ENCODE results near the gene SCGB1C2.

The SCGB1C2 gene

DNA sequence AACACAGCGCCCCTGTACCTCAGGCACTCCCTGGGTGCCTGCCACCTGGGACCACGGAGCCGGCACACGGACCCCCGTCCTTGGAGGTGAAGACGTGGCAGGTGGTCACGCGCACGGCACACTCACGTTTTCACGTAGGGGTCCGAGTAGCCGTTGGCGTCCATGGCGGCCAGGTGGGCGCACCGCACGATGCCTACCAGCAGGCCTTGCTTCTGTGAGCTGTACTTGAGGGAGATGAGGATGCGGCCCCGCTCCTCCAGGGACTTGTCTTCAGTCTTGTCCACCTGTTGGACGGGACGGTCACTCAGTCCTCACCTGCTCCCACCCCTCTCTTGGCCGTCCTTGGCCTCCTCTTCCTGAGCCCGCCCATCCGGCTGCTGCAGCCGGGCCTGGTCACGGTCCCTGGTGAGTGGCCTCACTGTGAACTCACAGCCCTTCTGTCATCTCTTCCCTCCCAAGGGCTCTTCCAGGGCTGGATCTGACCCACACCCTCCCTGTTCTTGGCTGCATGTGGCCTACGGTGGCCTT is 18.8 kb downstream of the SCGB1C2 start:
- CTCF ChIA-PET = interaction anchor here (0.8 to 1.5 kb wide), 2 partner anchors 14 to 230 kb away, joined by 3 to 4 read pairs; a partner anchor contains a TSS

DNA sequence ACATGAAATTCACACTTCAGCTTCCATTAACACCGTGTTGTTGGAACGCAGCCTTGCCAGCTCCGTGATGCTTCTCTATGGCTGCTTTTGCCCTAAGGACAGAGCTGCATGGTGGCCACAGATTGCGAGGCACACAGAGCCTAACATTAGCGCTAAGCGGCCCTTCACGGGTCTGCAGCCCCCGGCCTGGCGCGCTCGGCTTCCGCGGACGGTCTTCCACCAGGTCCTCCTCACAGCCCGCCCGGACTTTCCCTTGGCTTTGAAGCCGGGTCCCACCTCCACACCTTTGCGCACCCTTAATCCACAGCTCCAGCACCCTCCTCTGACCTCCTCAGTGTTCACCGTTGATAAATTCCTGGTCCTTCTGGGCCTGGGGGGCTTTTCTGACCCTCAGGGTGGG is 19.6 kb downstream of the SCGB1C2 start:
- POLR2A ChIA-PET = no interaction called here
- no peak overlapping the region for H3K4me3 ChIP-seq (ENCODE audit: low read depth, low read length)
- TF ChIP-seq, protein P1, sequence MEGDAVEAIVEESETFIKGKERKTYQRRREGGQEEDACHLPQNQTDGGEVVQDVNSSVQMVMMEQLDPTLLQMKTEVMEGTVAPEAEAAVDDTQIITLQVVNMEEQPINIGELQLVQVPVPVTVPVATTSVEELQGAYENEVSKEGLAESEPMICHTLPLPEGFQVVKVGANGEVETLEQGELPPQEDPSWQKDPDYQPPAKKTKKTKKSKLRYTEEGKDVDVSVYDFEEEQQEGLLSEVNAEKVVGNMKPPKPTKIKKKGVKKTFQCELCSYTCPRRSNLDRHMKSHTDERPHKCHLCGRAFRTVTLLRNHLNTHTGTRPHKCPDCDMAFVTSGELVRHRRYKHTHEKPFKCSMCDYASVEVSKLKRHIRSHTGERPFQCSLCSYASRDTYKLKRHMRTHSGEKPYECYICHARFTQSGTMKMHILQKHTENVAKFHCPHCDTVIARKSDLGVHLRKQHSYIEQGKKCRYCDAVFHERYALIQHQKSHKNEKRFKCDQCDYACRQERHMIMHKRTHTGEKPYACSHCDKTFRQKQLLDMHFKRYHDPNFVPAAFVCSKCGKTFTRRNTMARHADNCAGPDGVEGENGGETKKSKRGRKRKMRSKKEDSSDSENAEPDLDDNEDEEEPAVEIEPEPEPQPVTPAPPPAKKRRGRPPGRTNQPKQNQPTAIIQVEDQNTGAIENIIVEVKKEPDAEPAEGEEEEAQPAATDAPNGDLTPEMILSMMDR (IDR thresholded peaks at IDR 0.05; ENCODE audit: insufficient read depth, low read length, missing control alignments) = no peak
- CTCF ChIA-PET = interaction anchor here (1.5 kb wide), 1 partner anchor 15 kb away, joined by 4 read pairs; a partner anchor contains a TSS
- DNase-seq (ENCODE audit: low read depth, low spot score) = no peak

More for the DNA sequence above, 18.8 kb downstream of the SCGB1C2 start:
- POLR2A ChIA-PET = no interaction called here
- TF ChIP-seq, protein P1 (IDR thresholded peaks at IDR 0.05; ENCODE audit: insufficient read depth, low read length, missing control alignments) = no peak
- no peak overlapping the region for H3K4me3 ChIP-seq (ENCODE audit: low read depth, low read length)
- DNase-seq (ENCODE audit: low read depth, low spot score) = no peak

DNA sequence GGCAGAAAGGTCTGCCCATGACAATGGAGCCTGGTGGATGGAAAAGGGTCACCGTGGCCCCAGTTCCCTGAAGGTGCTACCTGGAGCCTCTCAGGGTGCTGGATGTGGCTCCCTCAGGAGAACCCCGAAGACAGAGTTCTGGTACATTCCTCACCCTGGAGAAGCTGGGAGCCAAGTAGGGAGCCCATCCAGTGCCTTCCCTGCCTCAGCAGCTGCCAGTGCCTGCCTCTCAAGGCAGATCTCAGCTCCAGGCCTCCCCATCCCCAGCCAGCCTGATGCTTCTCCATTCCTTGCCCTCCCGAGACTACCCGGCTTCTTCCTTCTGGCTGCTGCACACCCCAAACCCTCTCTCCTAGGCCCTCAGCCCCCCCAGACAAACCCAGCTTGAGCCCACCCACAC is 20.5 kb downstream of the SCGB1C2 start:
- POLR2A ChIA-PET = no interaction called here
- TF ChIP-seq, protein P1 (IDR thresholded peaks at IDR 0.05; ENCODE audit: insufficient read depth, low read length, missing control alignments) = no peak
- no peak for DNase-seq (ENCODE audit: low read depth, low spot score)
- CTCF ChIA-PET = interaction anchor here (1.2 to 1.7 kb wide), 2 partner anchors 228 to 542 kb away, joined by 3 to 4 read pairs; no protein-coding TSS in a partner anchor
- no peak overlapping the region for H3K4me3 ChIP-seq (ENCODE audit: low read depth, low read length)

DNA sequence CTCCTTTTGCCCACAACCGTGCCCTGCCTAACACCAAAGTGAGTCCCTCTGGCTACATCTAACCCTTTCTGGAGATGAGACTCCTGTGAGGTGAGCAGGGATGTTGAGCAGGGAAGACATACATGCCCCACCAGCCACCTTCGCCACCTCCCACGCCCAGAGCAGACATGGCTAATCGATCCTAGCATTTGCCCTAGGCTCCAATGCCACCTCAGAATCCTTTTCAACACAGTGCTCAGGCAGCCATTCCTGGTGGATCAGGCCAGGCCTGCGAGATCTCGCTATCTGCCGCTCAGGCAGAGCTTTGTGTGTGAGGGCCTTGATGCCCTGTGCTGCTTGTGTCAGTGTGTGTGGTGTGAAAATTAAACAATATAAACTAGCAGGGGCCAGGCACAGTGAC is 21.0 kb downstream of the SCGB1C2 start:
- POLR2A ChIA-PET = no interaction called here
- DNase-seq (ENCODE audit: low read depth, low spot score) = no peak
- TF ChIP-seq, protein P1 (IDR thresholded peaks at IDR 0.05; ENCODE audit: insufficient read depth, low read length, missing control alignments) = no peak
- CTCF ChIA-PET = interaction anchor here (1.2 to 1.7 kb wide), 2 partner anchors 228 to 542 kb away, joined by 3 to 4 read pairs; no protein-coding TSS in a partner anchor
- no peak overlapping the region for H3K4me3 ChIP-seq (ENCODE audit: low read depth, low read length)

DNA sequence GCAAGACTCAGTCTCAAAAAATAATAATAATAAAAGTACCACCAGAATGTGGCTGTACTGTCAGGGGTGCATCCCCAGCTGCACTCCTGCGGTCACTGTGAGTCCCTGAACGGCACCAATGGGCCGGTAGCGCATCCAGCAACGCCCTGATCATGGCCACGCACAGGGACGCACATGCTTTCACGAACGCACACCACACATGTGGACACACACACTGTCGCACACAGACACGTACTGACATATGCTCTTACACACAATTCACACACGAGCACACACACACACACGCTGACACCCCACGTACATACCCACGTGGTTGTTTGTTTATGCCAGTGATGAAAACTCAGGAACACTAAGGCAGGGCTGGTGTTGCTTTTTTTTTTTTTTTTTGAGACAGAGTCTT is 22.2 kb downstream of the SCGB1C2 start:
- POLR2A ChIA-PET = no interaction called here
- DNase-seq (ENCODE audit: low read depth, low spot score) = no peak
- no peak overlapping the region for H3K4me3 ChIP-seq (ENCODE audit: low read depth, low read length)
- CTCF ChIA-PET = no interaction called here
- TF ChIP-seq, protein P1 (IDR thresholded peaks at IDR 0.05; ENCODE audit: insufficient read depth, low read length, missing control alignments) = no peak

DNA sequence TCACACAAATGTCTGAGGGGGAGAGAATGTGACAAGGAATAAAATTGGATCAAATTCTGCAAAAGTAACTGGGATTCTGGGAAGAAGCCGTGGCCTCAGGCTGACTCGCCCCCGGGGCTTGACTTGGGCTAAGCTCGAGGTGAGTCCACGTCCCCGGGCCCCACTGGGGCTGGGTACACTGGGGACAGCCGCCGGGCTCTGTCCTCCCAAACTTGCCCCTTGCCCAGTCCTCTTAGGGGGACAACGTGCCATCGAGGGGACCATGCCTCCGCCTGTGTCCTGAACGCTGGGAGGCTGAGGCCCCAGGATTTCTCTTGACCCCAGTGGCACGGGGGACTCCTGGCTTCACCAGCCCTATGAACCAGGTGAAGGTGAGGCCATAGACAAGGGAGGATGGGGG is 23.0 kb downstream of the SCGB1C2 start:
- H3K4me3 ChIP-seq (ENCODE audit: low read depth, low read length) = no peak overlapping the region
- ChIA-PET CTCF (no interaction called here), POLR2A (no interaction called here)
- TF ChIP-seq, protein P1 (IDR thresholded peaks at IDR 0.05; ENCODE audit: insufficient read depth, low read length, missing control alignments) = no peak
- DNase-seq (ENCODE audit: low read depth, low spot score) = no peak

All from AG04449 (cell line).